ENCODE measurements around the gene ZNF829. TPM values are rescaled to one million over a fixed set of nuclear protein-coding genes. Genes with fewer than 3 reads are reported as not detected.

Gene ZNF829
- total RNA-seq, 5 donors from 2014 or later (not counting 1 experiment from before 2014, with no cell fraction given): 4.4 to 7.8 (median 6.7) TPM

- ChIA-PET POLR2A (interaction anchor here (0.6 to 1.7 kb wide), 3 partner anchors 13 to 477 kb away, joined by 5 to 8 read pairs (median 6); no protein-coding TSS in a partner anchor), CTCF (no interaction called here)
- Mint-ChIP-seq H3K36me3 (peaks cover 40% of the 10 kb centered on the region), H3K27me3 (no peaks in the 10 kb centered on the region), H3K27ac (no peak overlapping the region), H3K9me3 (peaks cover 9 to 24% (median 16%) of the 10 kb centered on the region in 3 donors), H3K4me3 (no peak overlapping the region), H3K4me1 (peaks cover 17 to 21% (median 18%) of the 10 kb centered on the region in 3 donors)
- WGBS (ENCODE audit: insufficient coverage): no CpG with 5 or more reads among the region's 3 CpGs
- Histone ChIP-seq H3K9me3 (peaks cover 4% of the 10 kb centered on the region), H3K27me3 (replicated peaks in 1 of 2; ENCODE audit: control insufficient read depth in 2 of 2, extremely low read depth in 1 of 2, insufficient read depth in 2 of 2, low read length in 1 of 2) (no peaks in the 10 kb centered on the region), H3K36me3 (ENCODE audit: control insufficient read depth in 2 of 2, extremely low read depth in 1 of 2, insufficient read depth in 1 of 2, low read length in 1 of 2) (peaks cover 0 to 15% of the 10 kb centered on the region in 2 donors), H3K4me1 (ENCODE audit: control insufficient read depth in 1 of 2, extremely low read depth in 1 of 2, insufficient read depth in 2 of 2, low read length in 2 of 2) (peaks cover 11 to 25% of the 10 kb centered on the region in 2 experiments), H3K4me3 (ENCODE audit: control insufficient read depth in 1 of 2, extremely low read depth in 1 of 2, low read length in 1 of 2) (no peak overlapping the region), H3K27ac (ENCODE audit: low read length) (no peak overlapping the region)
- DNase-seq (no peak), ATAC-seq (replicated peaks in 1 of 4) (no peak)
Observed at GRCh38 chr19:36851898-36852297, 64.2 kb downstream of the ZNF829 start.

DNA sequence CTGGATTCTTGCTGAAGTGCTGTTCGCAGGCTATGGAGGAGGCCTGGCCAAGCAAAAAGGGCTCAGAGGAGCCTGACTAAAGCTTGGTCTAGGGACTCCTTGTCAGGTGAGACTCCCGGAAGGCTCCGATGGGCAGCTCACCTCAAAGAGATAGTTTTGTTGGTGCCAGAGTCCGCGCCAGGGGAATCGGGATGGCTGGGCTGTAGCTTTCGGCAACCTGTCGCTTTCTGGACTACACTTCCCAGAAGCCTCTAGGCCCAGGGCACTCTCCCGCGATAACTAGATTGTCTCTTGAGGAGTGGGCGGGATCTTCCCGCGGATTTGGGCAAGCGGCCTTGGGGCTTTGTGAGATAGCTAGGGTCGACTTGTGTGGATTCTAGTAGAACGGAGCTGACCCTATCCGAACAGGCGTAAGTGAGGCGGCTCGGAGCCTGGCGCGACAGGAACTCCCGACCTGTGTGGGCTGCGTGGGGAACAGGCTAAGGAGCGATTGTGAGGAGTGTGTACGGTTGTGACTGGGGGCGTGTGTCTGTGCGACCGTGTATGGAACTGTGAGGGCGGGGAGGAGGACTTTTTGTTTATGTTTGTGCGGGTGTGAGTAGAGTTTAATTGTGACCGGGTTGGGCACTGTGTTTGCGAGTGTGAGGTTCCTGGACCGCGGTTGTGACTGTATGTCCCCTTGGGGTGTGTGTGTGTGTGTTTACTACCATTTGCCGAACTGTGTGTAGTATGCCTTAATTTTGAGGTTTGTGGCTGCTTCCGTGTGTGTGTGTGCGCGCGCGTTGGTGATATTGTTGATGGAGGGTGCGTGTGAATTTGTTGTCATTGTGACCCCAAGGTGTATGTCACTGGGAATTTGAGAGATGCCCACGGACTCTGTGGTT, 65.3 kb downstream of the ZNF829 start, which contains the start of gene ZNF345:
TSS of gene ZNF345 (plus strand) at position 318 of the 884 bp plus-strand sequence. CDS start 25,955 bp downstream, outside the sequence.
- under 1% methylated on average over 43 of the region's 43 CpGs for WGBS (ENCODE audit: insufficient coverage)
- ChIA-PET CTCF (interaction anchor here in 1 of 2 donors (0.6 to 1.3 kb wide), 10 partner anchors 12 to 1783 kb away, joined by 3 to 5 read pairs (median 3); partner anchors contain the start of genes ZNF540, ZNF568, ZNF571 and ZNF829), POLR2A (interaction anchor here (0.6 to 3.0 kb wide), 5 partner anchors 9 to 744 kb away, joined by 3 to 26 read pairs (median 4); partner anchors contain the start of genes ZNF790 (in 2 of the 2), ZNF540 (in 1 of the 2) and ZNF571 (in 1 of the 2))
- ATAC-seq (replicated peaks in 1 of 4) (peak; percentile 88 to 89 (median 88)), DNase-seq (peak; percentile 68 to 91 (median 84))
- Mint-ChIP-seq H3K4me3 (no peak within 1 kb of the TSS), H3K9me3 (peaks cover 7 to 17% (median 14%) of the 10 kb centered on the region in 3 donors), H3K27me3 (no peaks in the 10 kb centered on the region), H3K36me3 (peaks cover 40% of the 10 kb centered on the region), H3K4me1 (peaks cover 17 to 21% (median 19%) of the 10 kb centered on the region in 3 donors), H3K27ac (no peak within 1 kb of the TSS)
- Histone ChIP-seq H3K36me3 (ENCODE audit: control insufficient read depth in 2 of 2, extremely low read depth in 1 of 2, insufficient read depth in 1 of 2, low read length in 1 of 2) (peaks cover 0 to 10% of the 10 kb centered on the region in 2 donors), H3K27me3 (replicated peaks in 1 of 2; ENCODE audit: control insufficient read depth in 2 of 2, extremely low read depth in 1 of 2, insufficient read depth in 2 of 2, low read length in 1 of 2) (no peaks in the 10 kb centered on the region), H3K9me3 (peaks cover 1% of the 10 kb centered on the region), H3K27ac (ENCODE audit: low read length) (peak within 1 kb of the TSS; percentile 87), H3K4me1 (ENCODE audit: control insufficient read depth in 1 of 2, extremely low read depth in 1 of 2, insufficient read depth in 2 of 2, low read length in 2 of 2) (peaks cover 11 to 25% of the 10 kb centered on the region in 2 experiments), H3K4me3 (ENCODE audit: control insufficient read depth in 1 of 2, extremely low read depth in 1 of 2, low read length in 1 of 2) (peak within 1 kb of the TSS; percentile 87 to 97)

- DNase-seq: peak; percentile 75 to 95 (median 89)
- ChIA-PET CTCF (interaction anchor here (0.6 to 1.3 kb wide), 10 partner anchors 11 to 1784 kb away, joined by 3 to 5 read pairs (median 3); partner anchors contain the start of genes ZNF540 (in 1 of the 2), ZNF568 (in 1 of the 2), ZNF571 (in 1 of the 2) and ZNF790 (in 1 of the 2)), POLR2A (interaction anchor here (0.6 to 3.0 kb wide), 8 partner anchors 8 to 596 kb away, joined by 3 to 26 read pairs (median 4); partner anchors contain the start of genes ZNF790 (in 2 of the 2) and ZNF529 (in 1 of the 2))
- Histone ChIP-seq H3K27me3 (replicated peaks in 1 of 2; ENCODE audit: control insufficient read depth in 2 of 2, extremely low read depth in 1 of 2, insufficient read depth in 2 of 2, low read length in 1 of 2) (no peaks in the 10 kb centered on the region), H3K9me3 (no peaks in the 10 kb centered on the region), H3K36me3 (ENCODE audit: control insufficient read depth in 2 of 2, extremely low read depth in 1 of 2, insufficient read depth in 1 of 2, low read length in 1 of 2) (peaks cover 0 to 6% of the 10 kb centered on the region in 2 donors), H3K4me1 (ENCODE audit: control insufficient read depth in 1 of 2, extremely low read depth in 1 of 2, insufficient read depth in 2 of 2, low read length in 2 of 2) (peaks cover 11 to 25% of the 10 kb centered on the region in 2 experiments), H3K4me3 (ENCODE audit: control insufficient read depth in 1 of 2, extremely low read depth in 1 of 2, low read length in 1 of 2) (peak overlapping the region; percentile 87 to 97), H3K27ac (ENCODE audit: low read length) (peak overlapping the region; percentile 87)
- Mint-ChIP-seq H3K27me3 (no peaks in the 10 kb centered on the region), H3K4me3 (no peak overlapping the region), H3K9me3 (peaks cover 8 to 19% (median 11%) of the 10 kb centered on the region in 3 donors), H3K27ac (no peak overlapping the region), H3K36me3 (peaks cover 42% of the 10 kb centered on the region), H3K4me1 (peaks cover 17 to 22% (median 21%) of the 10 kb centered on the region in 3 donors)
- peak; percentile 89 to 94 (median 92) for ATAC-seq (replicated peaks in 1 of 4)
- under 1% methylated on average over 35 of the region's 36 CpGs for WGBS (ENCODE audit: insufficient coverage)
Observed at GRCh38 chr19:36849701-36850558, 66.2 kb downstream of the ZNF829 start.

DNA sequence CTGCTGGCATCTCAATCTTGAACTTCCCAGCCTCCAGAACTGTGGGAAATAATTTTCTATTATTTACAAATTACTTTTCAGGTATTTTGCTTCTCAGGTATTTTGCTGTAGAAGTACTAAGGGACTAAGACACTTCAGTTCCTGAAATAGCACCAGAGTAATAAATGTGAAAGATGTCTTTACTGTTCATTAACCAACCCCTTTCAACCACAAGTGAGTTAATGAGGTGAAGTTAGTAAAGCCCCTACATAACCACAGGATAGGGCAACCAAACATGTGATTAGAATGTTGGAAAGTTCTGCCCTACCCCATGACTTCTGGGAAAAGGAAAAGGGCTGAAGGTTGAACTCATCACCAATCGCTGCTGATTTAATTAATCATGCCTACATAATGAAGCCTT, 68.1 kb downstream of the ZNF829 start:
- Histone ChIP-seq H3K27ac (ENCODE audit: low read length) (no peak overlapping the region), H3K9me3 (no peaks in the 10 kb centered on the region), H3K36me3 (ENCODE audit: control insufficient read depth in 2 of 2, extremely low read depth in 1 of 2, insufficient read depth in 1 of 2, low read length in 1 of 2) (peaks cover 0 to 5% of the 10 kb centered on the region in 2 donors), H3K4me3 (ENCODE audit: control insufficient read depth in 1 of 2, extremely low read depth in 1 of 2, low read length in 1 of 2) (no peak overlapping the region), H3K4me1 (ENCODE audit: control insufficient read depth in 1 of 2, extremely low read depth in 1 of 2, insufficient read depth in 2 of 2, low read length in 2 of 2) (peaks cover 11 to 25% of the 10 kb centered on the region in 2 experiments), H3K27me3 (replicated peaks in 1 of 2; ENCODE audit: control insufficient read depth in 2 of 2, extremely low read depth in 1 of 2, insufficient read depth in 2 of 2, low read length in 1 of 2) (no peaks in the 10 kb centered on the region)
- no peak for ATAC-seq (replicated peaks in 1 of 4)
- CTCF ChIA-PET: interaction anchor here in 1 of 2 donors (0.6 kb wide), 1 partner anchor 359 kb away, joined by 3 read pairs; no protein-coding TSS in a partner anchor
- WGBS (ENCODE audit: insufficient coverage): no CpG with 5 or more reads among the region's 1 CpG
- peaks cover 4 to 15% (median 12%) of the 10 kb centered on the region in 3 donors for H3K4me1 Mint-ChIP-seq
- H3K27ac Mint-ChIP-seq: no peak overlapping the region
- no peaks in the 10 kb centered on the region for H3K27me3 Mint-ChIP-seq
- H3K4me3 Mint-ChIP-seq: peak overlapping the region in 2 of 3 donors; percentile 71 to 72
- no peak for DNase-seq
- POLR2A ChIA-PET: no interaction called here
- peaks cover 37% of the 10 kb centered on the region for H3K36me3 Mint-ChIP-seq
- peaks cover 3 to 9% (median 4%) of the 10 kb centered on the region in 3 donors for H3K9me3 Mint-ChIP-seq

DNA sequence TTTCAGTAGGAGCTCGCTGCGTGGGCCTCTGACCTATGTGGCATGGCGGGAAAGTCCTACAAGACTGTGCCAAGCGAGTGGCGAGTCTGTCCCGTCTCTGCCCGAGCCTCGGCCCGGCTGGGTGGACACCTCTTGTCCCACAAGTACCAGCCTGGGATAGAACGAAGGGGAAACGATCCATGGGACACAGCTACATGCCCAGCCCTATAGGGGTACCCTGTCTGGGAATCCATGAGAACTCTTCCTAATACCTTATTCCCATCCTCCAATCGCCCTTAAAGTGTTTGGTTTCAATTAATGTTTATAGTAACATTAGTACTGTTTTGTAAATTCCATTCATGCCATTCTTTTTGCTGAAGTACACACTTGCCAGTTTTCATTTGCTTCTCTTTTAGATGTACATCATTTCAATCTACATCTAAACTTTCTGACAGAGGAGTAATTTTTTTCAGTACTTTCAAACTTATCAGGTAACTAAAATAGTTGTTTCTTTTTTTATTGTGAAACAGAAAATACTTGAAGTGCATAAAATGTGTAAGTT, 77.2 kb downstream of the ZNF829 start:
- Mint-ChIP-seq H3K27ac (peak overlapping the region in 1 of 2 donors; percentile 16), H3K4me3 (no peak overlapping the region)
- H3K4me3 ChIP-seq (ENCODE audit: control insufficient read depth in 1 of 2, extremely low read depth in 1 of 2, low read length in 1 of 2): peak overlapping the region; percentile 75 to 81

More for the DNA sequence above, 77.2 kb downstream of the ZNF829 start:
- Histone ChIP-seq H3K36me3 (ENCODE audit: control insufficient read depth in 2 of 2, extremely low read depth in 1 of 2, insufficient read depth in 1 of 2, low read length in 1 of 2) (peaks cover 4 to 6% of the 10 kb centered on the region in 2 donors), H3K9me3 (peaks cover 6% of the 10 kb centered on the region), H3K4me1 (ENCODE audit: control insufficient read depth in 1 of 2, extremely low read depth in 1 of 2, insufficient read depth in 2 of 2, low read length in 2 of 2) (peaks cover 5 to 14% of the 10 kb centered on the region in 2 experiments), H3K27ac (ENCODE audit: low read length) (peak overlapping the region; percentile 90), H3K27me3 (replicated peaks in 1 of 2; ENCODE audit: control insufficient read depth in 2 of 2, extremely low read depth in 1 of 2, insufficient read depth in 2 of 2, low read length in 1 of 2) (no peaks in the 10 kb centered on the region)
- 100% methylated on average over 3 of the region's 12 CpGs for WGBS (ENCODE audit: insufficient coverage)
- ChIA-PET CTCF (interaction anchor here (0.6 to 1.2 kb wide), 2 partner anchors 11 kb away, joined by 3 to 4 read pairs; partner anchors contain the start of gene ZNF345 (in 1 of the 2)), POLR2A (interaction anchor here (0.5 to 2.2 kb wide), 4 partner anchors 11 to 416 kb away, joined by 4 to 26 read pairs (median 8); partner anchors contain the start of gene ZNF345 (in 2 of the 2))
- Mint-ChIP-seq H3K27me3 (no peaks in the 10 kb centered on the region), H3K36me3 (peaks cover 45% of the 10 kb centered on the region), H3K4me1 (peaks cover 0 to 11% (median 8%) of the 10 kb centered on the region in 3 donors), H3K9me3 (peaks cover 15 to 33% (median 19%) of the 10 kb centered on the region in 3 donors)
- DNase-seq (no peak), ATAC-seq (replicated peaks in 1 of 4) (no peak)

Measured in T-cell (primary cell).